ENCODE results near the gene PLCG2.
"Not testable (repeated sequence)": the region's sequence is repeated elsewhere in the genome, so short reads cannot be mapped to it uniquely, and the experiment has no call there.

Gene PLCG2

GRCh38 chr16:81790830-81791435 lies 11.8 kb downstream of the PLCG2 start:
- DNase-seq: no peak

GRCh38 chr16:81792828-81793227 lies 13.7 kb downstream of the PLCG2 start:
- no peak for DNase-seq

GRCh38 chr16:81795193-81795592 lies 16.1 kb downstream of the PLCG2 start:
- no peak for DNase-seq

GRCh38 chr16:81796035-81796434 lies 16.9 kb downstream of the PLCG2 start:
- DNase-seq: no peak

GRCh38 chr16:81796583-81797346 lies 17.7 kb downstream of the PLCG2 start:
- DNase-seq: no peak

DNA sequence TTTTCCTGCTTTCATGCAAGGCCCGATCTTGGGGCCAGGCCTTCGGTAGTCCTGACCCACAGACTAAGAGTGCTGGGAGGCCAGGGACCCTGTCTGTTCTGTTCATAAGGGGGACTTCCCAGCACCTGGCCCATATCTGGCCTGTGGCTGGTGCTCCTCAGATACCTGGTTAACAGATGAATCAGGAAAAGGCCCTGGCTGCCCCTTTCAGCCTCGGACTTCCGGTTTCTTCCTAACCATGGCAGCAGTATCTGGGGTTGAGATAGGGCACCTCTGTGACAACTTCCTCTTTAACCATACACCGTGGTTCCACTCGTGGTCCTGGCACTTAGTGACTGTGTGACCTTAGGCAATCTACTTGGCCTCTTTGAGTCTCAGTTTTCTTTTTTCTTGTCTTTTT lies 18.4 kb downstream of the PLCG2 start:
- DNase-seq: no peak

DNA sequence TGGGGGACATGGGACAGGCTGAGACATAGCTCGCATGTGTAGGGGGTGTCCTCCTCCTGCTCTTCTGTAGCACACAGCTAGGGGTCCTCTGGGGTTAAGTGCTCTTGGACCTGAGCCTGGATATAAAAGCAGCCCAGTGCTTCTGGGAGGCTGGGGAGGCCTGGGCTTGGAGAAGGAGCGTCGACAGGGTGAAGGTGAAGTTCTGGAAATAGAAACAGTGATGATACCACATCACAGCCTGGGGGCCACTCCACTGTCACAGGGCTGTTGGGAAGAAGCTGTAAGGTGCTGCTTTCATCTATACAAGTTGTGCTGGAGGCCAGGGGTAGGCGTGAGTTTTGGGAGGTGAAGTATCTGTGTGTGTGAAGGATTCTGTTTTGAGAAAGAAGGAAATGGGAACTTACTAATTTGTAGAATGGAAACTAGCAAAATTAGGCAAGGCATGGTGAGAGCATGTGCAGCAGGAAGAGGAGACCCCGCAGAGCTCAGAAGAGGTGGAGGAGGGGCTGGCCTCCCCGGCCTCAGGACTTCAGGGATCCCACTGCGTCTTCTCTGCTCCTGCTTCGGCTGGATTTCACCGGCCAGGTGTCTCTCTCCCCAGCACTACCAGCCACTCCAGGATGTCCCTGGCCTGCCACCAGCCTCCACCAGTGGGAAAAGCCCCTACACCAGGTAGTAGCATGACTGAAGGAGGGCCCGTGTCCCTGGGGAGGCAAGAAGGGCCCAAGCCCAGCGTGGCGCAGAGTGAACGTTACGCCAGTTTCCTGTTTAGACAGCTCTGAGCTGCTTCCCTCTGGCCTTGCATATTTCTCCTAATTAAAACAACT lies 19.4 kb downstream of the PLCG2 start:
- no peak for DNase-seq

- no peak for DNase-seq
These were observed 20.0 kb downstream of the PLCG2 start for GRCh38 chr16:81799138-81799504.

- not testable (repeated sequence) for DNase-seq
These were observed 22.6 kb downstream of the PLCG2 start for GRCh38 chr16:81801724-81802123.

DNA sequence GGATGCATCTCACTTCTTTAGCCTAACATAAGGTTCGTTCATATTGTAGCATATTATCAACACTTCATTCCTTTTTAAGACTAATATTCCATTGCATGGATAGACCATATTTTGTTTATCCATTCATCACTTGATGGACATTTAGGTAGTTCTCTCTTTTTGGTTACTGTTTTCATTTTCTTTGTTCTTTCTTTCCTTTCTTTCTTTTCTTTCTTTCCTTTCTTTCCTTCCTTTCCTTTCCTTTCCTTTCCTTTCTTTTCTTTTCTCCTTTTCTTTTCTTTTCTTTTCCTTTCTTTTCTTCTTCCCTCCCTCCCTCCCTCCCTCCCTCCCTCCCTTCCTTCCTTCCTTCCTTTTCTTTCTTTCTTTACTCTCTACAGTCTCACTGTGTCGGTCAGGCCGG lies 24.2 kb downstream of the PLCG2 start:
- no peak for DNase-seq

DNA sequence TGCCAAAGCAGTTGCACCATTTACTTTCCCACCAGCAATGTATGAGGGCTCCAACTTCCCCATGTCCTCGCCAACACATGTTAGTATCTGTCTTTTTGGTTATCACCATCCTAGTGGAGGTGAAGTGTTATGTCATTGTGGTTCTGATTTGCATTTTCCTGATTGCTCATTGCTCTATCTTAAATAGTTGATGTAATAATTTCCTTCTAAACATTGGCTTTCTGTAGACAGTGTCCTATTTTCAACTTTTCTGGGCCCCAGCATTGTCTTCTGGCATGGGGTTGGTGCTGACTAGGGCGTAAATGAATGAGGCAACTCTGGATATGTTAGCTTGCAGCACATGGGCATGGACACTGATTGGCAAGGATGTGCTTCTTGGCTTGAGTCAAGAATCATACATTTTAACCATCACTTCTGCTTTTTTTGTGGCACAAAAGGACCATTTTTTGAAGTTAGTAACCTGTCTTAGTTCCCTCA lies 25.1 kb downstream of the PLCG2 start:
- DNase-seq: no peak

GRCh38 chr16:81806696-81807095 lies 27.6 kb downstream of the PLCG2 start:
- no peak for DNase-seq

- DNase-seq: no peak
These were observed 28.8 kb downstream of the PLCG2 start for GRCh38 chr16:81807767-81808358.

- no peak for DNase-seq
These were observed 29.9 kb downstream of the PLCG2 start for GRCh38 chr16:81808933-81809480.

DNA sequence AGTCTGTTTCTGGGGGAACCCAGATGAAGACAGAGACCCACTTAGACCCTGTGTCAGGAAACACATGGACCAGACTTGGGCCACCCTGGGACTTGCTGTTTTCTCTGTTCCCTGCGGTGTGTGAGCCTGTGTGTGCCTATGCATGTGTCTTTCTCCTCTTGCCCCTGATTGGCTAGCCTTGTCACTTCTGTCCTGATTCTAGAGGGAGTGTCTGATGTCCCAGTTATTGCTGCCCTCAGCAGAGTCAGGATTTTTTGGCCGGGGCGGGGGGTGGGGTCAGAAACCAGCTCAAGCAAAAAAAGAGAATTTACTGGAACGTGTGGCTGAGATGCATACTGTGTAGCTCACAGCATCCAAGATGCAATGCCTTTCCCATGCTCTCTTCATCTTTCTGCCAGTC lies 30.5 kb downstream of the PLCG2 start:
- DNase-seq: no peak

DNA sequence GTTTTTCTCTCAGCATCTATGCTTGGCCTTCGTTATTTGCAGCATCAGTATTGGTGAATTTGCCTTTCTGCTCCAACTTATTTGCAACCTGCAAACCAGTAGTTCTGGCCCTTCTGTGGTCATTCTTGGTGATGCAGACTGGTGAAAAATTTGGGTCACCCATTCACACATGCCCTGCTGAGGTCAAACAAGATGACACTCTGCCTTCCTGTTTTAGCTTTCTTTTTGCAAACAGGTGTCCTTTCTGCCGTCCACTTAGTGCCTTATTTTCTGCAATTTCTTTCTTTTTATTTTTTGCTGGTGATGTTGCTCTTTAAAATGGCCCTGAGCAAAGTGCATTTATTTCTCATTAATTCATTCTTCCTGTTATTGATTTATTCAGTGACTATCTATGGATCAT lies 31.3 kb downstream of the PLCG2 start:
- DNase-seq: no peak

DNA sequence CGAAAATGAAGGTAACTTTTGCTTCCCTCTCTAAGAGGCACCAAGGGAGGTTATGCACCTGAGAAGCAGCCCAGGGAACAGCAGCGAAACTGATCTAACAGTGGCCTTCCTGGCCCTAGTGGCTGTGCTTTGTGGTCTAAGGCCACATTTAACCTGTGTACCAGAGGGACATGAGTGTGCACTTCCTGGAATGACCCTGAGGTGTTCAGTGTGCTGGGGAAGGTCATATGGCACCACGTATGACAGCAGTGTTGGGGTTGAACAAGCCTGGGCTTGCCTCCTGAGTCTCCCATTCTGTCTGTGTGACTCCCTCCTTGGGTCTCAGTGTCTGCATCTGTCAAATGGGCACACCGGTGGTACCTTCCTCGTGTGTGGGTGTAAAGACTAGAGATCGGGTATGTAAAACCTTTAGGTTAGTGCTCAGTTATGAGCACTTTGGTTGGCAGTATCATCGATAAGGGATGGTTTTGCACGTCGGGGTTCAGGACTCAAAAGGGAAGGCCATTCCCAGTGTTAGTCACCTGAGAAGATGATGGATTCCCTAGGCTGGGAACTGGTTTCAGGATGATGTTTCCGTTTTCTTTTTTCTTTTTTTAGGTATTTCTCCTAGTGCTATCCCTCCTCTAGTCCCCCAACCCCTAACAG lies 31.9 kb downstream of the PLCG2 start:
- DNase-seq: no peak

GRCh38 chr16:81813648-81814047 lies 34.6 kb downstream of the PLCG2 start:
- DNase-seq: no peak

- DNase-seq: no peak
These were observed 35.8 kb downstream of the PLCG2 start for GRCh38 chr16:81814751-81815428.

- DNase-seq: no peak
These were observed 36.3 kb downstream of the PLCG2 start for GRCh38 chr16:81815429-81815766.

DNA sequence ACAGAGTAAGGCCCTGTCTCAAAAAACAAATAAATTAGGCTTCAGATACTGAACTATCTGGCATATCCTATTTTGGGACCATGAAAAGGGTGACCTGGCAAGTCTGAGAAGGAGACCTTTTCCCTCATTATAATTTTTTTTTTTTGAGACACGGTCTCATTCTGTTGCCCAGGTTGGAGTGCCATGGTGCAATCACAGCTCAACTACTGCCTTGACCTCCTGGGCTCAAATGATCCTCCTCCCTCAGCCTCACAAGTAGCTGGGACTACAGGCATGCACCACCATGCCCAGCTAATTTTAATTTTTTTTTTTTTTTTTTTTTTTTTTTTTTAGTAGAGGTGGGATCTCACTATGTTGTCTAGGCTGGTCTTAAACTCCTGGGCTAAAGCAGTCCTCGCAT lies 37.3 kb downstream of the PLCG2 start:
- DNase-seq: no peak

- no peak for DNase-seq
These were observed 37.7 kb downstream of the PLCG2 start for GRCh38 chr16:81816793-81817210.
